ENCODE measurements around the gene ZPBP.

DNA sequence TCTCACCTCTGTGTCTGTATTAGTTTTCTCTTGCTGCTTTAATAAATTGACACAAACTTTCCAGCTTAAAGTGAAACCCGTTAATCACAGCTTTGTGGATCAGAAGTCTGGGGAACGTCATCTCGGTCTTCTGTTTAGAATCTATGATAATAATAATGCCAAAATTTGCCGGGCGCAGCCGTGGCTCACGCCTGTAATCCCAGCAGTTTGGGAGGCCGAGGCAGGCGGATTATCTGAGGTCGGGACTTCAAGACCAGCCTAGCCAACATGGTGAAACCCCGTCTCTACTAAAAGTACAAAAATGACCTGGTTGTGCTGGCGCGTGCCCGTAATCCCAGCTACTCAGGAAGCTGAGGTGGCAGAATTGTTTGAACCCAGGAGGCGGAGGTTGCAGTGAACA, 8.8 kb upstream of the ZPBP start:
- no peak for TF ChIP-seq POLR2A (IDR thresholded peaks at IDR 0.05)
- TF ChIP-seq, protein P1, sequence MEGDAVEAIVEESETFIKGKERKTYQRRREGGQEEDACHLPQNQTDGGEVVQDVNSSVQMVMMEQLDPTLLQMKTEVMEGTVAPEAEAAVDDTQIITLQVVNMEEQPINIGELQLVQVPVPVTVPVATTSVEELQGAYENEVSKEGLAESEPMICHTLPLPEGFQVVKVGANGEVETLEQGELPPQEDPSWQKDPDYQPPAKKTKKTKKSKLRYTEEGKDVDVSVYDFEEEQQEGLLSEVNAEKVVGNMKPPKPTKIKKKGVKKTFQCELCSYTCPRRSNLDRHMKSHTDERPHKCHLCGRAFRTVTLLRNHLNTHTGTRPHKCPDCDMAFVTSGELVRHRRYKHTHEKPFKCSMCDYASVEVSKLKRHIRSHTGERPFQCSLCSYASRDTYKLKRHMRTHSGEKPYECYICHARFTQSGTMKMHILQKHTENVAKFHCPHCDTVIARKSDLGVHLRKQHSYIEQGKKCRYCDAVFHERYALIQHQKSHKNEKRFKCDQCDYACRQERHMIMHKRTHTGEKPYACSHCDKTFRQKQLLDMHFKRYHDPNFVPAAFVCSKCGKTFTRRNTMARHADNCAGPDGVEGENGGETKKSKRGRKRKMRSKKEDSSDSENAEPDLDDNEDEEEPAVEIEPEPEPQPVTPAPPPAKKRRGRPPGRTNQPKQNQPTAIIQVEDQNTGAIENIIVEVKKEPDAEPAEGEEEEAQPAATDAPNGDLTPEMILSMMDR (IDR thresholded peaks at IDR 0.05) = no peak
